Brain microvascular endothelial cell (primary cell): ENCODE measurements around the gene SLC35A3.

Source experiments
- DNase-seq: peaks from one replicate; pipeline ENCODE4 v3.0.0-alpha.2; 2020
- H3K27ac ChIP-seq: fragments of 250-450 bp; sonication (Bioruptor Pico); 2 replicates; pipeline ENCODE4 v1.5.1; 2020; ENCODE audit warnings: mild to moderate bottlenecking, moderate library complexity
- H3K27me3 ChIP-seq: fragments of 250-450 bp; sonication (Bioruptor Pico); replicated peaks from 2 replicates; pipeline ENCODE4 v1.5.1; 2020; ENCODE audit warnings: mild to moderate bottlenecking
- H3K36me3 ChIP-seq: fragments of 250-450 bp; sonication (Bioruptor Pico); replicated peaks from 2 replicates; pipeline ENCODE4 v1.5.1; 2020; ENCODE audit warnings: mild to moderate bottlenecking
- H3K4me3 ChIP-seq: 2 replicates; pipeline ENCODE4 v1.5.1; 2011; ENCODE audit warnings: low read depth, mild to moderate bottlenecking, control low read depth, low read length, moderate library complexity
- CTCF ChIP-seq: IDR thresholded peaks from 2 replicates; pipeline ENCODE4 v1.5.1; 2011; ENCODE audit warnings: low read depth, mild to moderate bottlenecking, moderate library complexity, low read length, control low read depth, inconsistent platforms; ENCODE audit errors: missing control alignments
- in situ Hi-C: cut with HindIII; loops from 2 replicates; pipeline ENCODE4 v1.10.0; 2017; ENCODE audit warnings: low sequenced_read_pairs, low pct_ligation_motif_present

Gene SLC35A3

DNA sequence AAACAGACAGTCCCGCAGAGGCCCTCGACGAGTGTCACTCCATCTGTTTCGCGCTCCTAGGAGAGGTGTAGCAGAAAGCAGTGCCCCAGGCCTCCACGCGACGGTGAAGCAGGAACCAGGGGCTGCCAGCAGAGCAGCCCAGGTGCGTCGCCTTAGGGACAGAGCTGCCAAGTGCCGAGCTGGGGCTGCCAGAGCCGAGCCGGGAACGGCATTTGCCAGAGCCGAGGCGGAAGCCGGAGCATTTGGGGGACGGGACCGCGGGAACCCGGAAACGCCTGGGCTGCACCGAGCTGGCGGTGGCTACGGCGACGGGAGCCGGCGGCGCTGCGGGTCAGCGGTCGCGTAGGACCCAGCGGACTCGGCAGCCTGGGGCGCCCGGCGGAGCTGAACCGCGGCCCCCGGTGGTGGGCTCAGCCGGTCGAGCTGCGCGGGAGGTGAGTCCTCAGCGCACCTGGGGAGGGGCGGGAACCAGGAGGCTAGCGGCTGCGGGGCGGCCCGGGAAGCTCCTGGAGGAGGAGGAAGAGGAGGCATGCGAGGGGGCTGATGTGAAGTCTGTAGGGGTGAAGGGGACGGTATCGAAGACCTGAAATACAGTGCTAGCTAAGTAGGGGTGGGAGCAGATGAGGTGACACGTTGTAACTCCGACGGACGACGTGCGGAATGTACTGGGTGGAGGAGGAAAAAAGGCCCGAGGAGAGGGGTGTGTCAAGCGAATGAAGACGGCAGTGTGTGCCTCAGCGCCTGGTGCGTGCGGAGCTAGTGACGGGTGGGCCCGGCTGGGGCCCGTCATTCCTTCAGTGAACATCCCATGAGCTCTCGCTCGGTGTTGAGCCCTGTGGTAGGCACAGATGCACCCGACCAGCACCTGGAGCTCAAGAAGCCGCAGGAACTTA, at the start of gene SLC35A3:
TSS of gene SLC35A3 (plus strand) at position 268 of the 893 bp plus-strand sequence. CDS start 23,559 bp downstream, outside the sequence.
- Histone ChIP-seq H3K27ac (peak within 1 kb of the TSS; percentile 63), H3K36me3 (no peaks in the 10 kb centered on the region), H3K27me3 (no peaks in the 10 kb centered on the region), H3K4me3 (peak within 1 kb of the TSS; percentile 91)
- TF ChIP-seq CTCF, result no peak
- in situ Hi-C loops, result no loop called here
- peak; percentile 56 for DNase-seq

DNA sequence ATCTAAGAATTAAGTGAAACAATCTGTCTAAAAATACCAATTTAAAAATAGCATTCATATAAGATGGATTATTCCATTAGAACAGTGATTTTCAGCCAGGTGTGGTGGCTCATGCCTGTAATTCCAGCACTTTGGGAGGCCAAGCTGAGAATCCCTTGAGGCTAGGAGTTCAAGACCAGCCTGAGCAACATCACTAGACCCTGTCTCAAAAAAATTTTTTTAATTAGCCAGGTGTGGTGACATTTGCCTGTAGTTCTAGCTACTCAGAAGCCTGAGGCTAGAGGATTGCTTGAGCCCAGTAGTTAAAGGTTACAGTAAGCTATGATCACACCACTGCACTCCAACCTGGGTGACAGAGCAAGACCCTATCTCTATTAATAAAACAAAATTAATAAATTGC, 35.0 kb upstream of the SLC35A3 start:
- in situ Hi-C loops, result no loop called here
- H3K4me3 ChIP-seq, result no peak overlapping the region
- DNase-seq, result no peak
- no peak overlapping the region for H3K27ac ChIP-seq
- H3K36me3 ChIP-seq, result no peaks in the 10 kb centered on the region
- H3K27me3 ChIP-seq, result no peaks in the 10 kb centered on the region
- no peak for TF ChIP-seq CTCF

GRCh38 chr1:99935534-99935933, 34.3 kb upstream of the SLC35A3 start:
- no peaks in the 10 kb centered on the region for H3K27me3 ChIP-seq
- H3K36me3 ChIP-seq, result no peaks in the 10 kb centered on the region
- in situ Hi-C loops, result no loop called here
- H3K27ac ChIP-seq, result no peak overlapping the region
- no peak for DNase-seq
- no peak for TF ChIP-seq CTCF
- no peak overlapping the region for H3K4me3 ChIP-seq

- no peak for DNase-seq
- in situ Hi-C loops, result no loop called here
- no peaks in the 10 kb centered on the region for H3K36me3 ChIP-seq
- TF ChIP-seq CTCF, result no peak
- no peak overlapping the region for H3K4me3 ChIP-seq
- H3K27me3 ChIP-seq, result no peaks in the 10 kb centered on the region
- no peak overlapping the region for H3K27ac ChIP-seq
These were observed 33.7 kb upstream of the SLC35A3 start for GRCh38 chr1:99936071-99936470.

DNA sequence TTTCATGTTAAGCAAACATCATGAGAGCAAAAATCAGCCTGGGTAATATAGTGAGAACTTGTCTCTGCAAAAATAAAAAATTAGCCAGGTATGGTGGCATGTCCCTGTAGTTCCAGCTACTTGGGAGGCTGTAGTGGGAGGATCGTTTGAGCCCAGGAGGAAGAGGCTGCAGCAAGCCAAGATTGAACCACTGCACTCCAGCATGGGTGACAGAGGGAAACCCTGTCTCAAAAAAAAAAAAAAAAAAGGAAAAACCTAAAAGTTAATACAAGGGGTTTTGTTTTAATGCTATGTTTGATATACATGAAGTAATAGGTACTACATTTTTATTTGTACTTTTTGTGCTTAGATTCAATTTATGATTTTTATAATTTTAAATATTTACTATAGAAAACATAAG, 27.1 kb upstream of the SLC35A3 start:
- Histone ChIP-seq H3K27me3 (no peaks in the 10 kb centered on the region), H3K4me3 (no peak overlapping the region), H3K36me3 (no peaks in the 10 kb centered on the region), H3K27ac (no peak overlapping the region)
- in situ Hi-C loops, result no loop called here
- no peak for DNase-seq
- no peak for TF ChIP-seq CTCF
